Pons (tissue), 1 donor: Measurements from ENCODE around the gene MPO.

ENCODE experiments used
- DNase-seq: peaks from one replicate; pipeline ENCODE4 v3.0.0-alpha.2; 2016; ENCODE audit warnings: low spot score

MPO gene

GRCh38 chr17:58278661-58279015, 2.1 kb downstream of the MPO start:
- no peak for DNase-seq

GRCh38 chr17:58277802-58278595, 2.7 kb downstream of the MPO start:
- no peak for DNase-seq

- DNase-seq: peak; percentile 26
Measured at GRCh38 chr17:58277107-58277801, 3.5 kb downstream of the MPO start.

- DNase-seq: no peak
Measured at GRCh38 chr17:58276423-58276822, 4.3 kb downstream of the MPO start.

GRCh38 chr17:58275417-58275816, 5.3 kb downstream of the MPO start:
- DNase-seq: no peak

- DNase-seq: no peak
Measured at GRCh38 chr17:58273453-58274104, 7.2 kb downstream of the MPO start.

GRCh38 chr17:58272367-58273280, 8.1 kb downstream of the MPO start:
- no peak for DNase-seq

- no peak for DNase-seq
Measured at GRCh38 chr17:58271216-58271931, 9.4 kb downstream of the MPO start.

- DNase-seq: no peak
Measured at GRCh38 chr17:58270476-58271215, 10.1 kb downstream of the MPO start.

GRCh38 chr17:58269557-58270291, 11.0 kb downstream of the MPO start:
- no peak for DNase-seq

- no peak for DNase-seq
Measured at GRCh38 chr17:58268774-58269556, 11.8 kb downstream of the MPO start.

GRCh38 chr17:58268326-58268725, 12.4 kb downstream of the MPO start:
- DNase-seq: no peak

- DNase-seq: no peak
Measured at GRCh38 chr17:58267347-58268324, 13.1 kb downstream of the MPO start.

- DNase-seq: no peak
Measured at GRCh38 chr17:58265902-58266875, 14.5 kb downstream of the MPO start.

- DNase-seq: no peak
Measured at GRCh38 chr17:58265271-58265670, 15.5 kb downstream of the MPO start.

GRCh38 chr17:58264407-58265103, 16.2 kb downstream of the MPO start:
- no peak for DNase-seq
